CD4-positive, alpha-beta T cell treated with Interferon gamma for 1 hour (primary cell): ENCODE data around the gene CFAP61.
A peak's percentile ranks its signal among the peaks of the same experiment; 100 is the strongest.
"Not testable (repeated sequence)": the region's sequence is repeated elsewhere in the genome, so short reads cannot be mapped to it uniquely, and the experiment has no call there.

Source experiments
- DNase-seq: peaks from one replicate; pipeline ENCODE4 v3.0.0-alpha.2; 2020

The CFAP61 gene, protein sequence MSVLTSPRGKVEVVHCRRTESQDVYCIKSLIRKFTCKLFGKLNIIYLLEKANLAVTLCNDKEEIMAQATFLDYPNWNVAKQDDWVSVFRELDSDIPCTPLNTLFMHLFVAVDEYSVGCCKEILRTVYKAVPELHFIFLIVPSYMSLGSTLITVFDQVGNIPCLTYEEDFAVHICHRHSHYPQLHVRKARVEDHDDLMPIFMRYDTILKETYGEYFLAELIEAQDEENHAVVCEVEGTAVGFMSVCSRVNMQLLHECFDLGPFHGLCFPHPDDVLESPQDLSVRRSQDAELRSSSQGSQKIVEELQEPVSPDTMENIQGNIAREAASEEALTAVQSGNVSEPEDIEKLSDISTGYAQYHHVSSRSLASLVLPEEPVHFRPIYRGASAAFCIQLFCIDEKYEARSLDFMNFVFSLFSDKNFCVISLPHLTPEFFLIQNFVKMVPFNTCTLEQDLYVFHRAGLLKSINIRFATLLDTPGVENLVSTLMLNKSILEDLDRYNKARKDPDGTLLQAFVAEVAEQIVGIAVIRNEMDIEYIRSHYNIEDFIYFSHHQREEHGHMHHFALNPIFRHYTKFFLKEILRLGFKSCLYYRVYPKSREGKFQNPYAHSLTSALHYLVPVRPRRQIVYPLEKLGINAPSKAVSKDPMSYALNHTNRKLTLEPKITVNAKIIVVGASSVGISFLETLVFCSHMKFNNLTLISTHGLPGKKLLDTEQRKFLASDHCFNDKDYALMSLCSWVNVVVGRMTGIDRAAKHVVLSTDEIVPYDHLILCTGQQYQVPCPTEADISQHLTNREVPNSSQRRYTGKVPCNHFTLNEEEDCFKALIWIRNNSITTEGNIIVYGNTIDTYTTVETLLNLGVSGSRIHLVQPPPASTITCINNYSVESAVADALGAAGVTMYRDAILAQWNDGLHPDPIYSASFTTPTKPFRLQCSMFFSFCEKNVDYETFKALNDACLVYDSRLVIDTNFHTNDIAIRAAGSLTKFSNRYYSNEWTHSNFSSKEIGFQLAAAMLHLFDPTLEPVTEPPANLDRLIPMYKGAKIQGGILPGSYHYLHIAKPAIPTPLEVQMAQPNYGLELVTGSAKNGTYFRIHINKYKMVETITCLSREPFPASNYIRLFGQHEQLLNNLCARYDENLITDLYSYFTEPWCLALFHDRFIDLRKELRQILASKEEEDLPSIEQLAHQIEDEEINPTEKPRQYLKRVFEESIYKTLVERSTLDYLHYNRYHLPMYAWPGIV

DNA sequence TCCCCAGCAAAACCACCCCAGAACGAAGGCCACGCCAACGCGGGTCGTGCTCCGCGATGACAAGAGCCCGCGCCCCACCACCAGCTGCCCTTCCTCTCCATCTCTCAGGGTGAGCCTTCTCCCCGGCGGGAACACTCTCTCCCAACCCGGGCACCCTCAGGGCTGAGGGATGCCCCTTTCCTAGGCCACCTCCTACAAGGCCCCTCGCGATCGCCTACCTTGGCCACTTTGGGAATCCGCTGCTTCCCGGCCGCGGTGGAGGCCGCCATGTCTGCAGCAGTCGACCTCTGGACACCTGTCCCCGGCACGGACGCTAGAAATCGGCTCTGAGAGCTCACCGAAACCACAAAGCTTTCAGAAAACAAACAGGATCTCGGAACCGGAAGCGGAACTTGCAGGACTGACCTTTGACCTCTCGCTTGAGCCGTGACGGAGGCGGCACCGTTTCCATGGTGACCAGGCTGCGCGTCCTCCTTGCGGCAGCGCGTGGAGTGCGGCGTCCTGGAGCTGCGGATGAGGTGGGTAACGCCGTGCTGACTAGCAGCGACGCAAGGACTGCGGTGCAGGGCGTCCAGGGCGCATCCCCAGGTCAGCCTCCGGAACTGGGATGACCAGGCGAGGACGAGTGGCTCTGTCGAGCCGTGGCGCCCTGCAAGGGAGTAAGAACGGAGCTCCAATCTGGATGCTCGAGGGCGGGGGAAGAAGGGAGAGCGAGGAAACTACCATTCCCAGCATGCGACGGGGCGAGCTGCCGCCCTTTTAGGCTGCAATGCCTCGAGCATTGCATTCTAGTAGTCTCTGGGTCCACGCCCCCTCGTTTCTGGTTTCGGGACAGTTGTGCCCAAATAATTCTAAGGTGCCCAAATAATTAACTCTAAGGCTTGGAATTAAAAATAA lies at the start of gene CFAP61, which contains the start of gene CRNKL1:
TSS of gene CFAP61 (plus strand) at position 459 of the 897 bp plus-strand sequence. CDS start 4,122 bp downstream, outside the sequence.
TSS of gene CRNKL1 (minus strand) at position 393 of the 897 bp plus-strand sequence. CDS start at position 269, 124 bp downstream.
- DNase-seq: peak; percentile 96

DNA sequence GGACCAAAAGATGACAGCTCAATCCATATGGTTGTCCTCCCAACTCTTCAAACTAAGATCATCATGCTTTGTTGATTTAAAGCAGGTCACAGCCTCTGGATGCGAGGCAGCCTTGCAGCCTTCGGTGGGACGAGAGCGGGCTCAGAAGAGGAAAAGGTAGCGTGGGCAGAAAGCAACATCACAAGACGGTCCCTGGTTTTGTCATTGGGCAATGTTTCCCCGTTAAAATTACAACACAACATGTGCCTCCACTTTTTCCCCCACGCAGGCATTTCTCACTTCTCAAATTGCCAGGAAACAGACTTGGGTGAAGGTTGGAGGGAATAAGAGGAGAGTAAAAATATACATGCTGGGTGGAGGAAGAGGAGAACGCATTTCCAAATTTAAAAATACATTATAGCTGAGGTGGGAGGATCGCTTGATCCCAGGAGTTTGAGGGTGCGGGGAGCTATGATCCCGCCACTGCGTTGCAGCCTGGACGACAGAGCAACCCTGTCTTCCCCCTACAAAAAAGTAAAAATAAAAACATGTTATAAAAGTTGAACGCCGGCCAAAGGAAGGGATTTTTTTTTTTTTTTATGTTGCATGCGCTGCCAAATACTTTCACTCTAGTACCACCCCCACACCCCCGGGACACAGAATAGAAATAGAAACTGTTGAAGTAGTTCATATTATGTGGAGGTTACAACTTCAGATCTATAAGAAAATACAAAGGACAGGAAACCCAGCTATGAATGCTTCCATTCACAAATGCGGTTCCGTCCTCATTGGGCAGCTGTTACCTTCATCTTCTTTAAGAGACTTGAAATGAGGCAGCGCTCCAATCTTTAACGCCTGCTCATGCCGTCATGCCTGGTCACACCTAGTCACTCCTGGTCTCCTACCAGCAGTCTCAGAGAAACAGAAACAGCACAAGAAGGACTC lies 49.0 kb upstream of the CFAP61 start:
- peak; percentile 8 for DNase-seq

DNA sequence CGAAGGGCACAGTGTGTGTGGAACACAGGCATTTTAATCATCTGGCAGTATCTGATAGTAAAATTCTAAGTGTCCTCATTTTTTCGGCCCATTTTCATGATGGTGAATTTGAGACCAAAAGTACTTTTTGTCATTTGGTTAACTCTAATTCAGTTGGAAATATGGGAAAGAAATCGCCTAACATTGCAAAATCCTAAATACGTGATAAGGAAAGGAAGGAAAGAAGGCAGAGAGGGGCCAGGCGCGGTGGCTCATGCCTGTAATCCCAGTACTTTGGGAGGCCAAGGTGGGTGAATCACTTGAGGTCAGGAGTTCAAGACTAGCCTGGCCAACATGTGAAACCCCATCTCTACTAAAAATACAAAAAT lies 48.4 kb upstream of the CFAP61 start:
- not testable (repeated sequence) for DNase-seq

DNA sequence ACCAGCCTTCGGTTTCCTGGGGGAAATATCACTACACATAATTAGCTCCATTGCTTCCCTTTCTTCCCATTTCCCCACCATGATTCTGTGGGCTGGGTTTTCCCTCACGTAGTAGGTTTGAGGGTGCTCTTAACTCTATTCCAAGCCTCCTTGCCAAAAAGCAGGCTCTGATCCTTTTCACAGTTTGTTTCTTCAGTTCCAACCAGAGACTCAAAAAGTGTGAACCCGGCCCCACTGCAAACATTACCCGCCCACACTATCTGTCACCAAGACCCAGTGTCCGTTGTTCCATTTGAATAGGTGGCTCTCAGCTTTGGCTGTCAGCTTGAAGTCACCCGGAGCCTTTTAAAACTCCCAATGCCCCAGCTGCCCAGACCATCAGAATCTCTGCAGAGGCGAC lies 47.0 kb upstream of the CFAP61 start:
- DNase-seq: no peak

DNA sequence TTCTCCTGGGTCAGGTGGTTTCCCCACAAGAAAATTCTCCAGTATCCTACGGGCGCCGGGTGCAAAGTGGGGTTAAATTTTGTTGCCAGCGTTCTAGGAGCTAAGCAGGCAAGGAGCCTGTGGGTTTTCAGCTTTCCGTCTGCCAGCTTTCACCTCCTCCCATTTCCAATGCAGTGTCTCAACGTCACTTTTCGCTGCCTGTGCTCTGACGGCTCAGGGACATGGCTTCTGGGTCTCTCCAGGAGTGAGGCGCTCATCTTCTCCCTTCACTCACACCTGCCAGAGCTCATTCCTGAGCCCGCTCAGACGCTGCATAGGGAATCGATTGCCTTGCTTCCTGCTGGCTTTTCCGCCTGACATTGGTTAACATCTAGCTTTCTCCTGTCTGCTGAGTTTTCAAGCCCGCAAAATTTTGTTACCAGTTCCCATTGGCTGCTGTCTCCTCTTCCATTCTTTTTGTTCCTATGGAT lies 42.5 kb upstream of the CFAP61 start:
- DNase-seq: no peak

DNA sequence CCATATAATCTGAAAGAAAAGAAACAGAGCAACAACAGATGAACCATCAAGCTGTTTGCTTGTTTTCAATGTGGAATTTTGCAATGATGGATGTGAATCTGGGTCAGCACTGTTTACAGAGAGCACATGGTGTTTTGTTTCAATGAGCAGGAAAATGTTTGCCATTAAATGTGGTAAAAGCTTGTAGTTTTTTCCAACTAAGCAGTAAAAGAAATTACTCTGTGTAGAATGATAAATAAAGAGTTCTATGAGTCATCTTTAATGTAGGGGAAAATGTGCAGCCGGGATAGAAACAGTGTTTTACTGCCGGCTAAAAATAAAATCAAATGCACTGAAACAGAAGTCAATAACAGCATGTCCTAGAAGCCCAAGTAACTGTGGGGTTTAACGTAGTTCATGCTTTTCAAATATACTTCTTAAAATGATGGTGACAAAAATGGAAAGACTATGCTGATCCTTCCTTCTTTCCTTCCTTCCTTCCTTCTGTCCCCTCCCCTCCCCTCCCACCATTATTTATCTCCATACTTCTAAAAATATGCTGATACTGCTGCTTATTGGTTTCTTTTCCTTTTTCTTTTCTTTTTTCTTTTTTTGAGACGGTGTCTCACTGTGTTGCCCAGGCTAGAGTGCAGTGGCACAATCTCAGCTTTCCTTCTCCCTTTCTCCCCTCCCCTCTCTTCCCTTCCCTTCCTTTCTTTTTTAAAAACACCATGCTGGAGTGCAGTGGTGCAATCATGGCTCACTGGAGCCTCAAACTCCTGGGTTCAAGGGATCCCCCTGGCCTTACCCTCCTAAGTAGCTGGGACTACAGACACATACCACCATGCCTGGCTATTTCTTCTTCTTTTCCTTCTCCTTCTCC lies 41.5 kb upstream of the CFAP61 start:
- DNase-seq: no peak

DNA sequence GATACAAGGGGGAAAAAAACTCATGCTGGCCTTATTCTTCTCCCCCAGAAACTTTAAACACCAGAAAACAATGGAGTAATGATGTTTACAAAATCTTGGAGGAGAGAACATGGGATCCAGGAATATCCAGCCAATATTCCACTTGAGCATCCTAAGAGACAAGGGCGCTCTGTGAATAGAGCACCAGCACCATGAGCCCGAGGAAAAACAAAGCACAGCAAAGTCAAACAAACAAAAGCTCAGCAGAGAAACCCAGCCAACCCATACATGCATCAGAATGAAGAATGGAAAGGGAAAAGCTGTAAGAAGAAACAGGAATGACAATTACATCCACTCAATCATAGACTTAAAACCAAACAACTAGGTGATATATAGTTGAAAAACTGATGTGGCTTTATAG lies 39.8 kb upstream of the CFAP61 start:
- no peak for DNase-seq

DNA sequence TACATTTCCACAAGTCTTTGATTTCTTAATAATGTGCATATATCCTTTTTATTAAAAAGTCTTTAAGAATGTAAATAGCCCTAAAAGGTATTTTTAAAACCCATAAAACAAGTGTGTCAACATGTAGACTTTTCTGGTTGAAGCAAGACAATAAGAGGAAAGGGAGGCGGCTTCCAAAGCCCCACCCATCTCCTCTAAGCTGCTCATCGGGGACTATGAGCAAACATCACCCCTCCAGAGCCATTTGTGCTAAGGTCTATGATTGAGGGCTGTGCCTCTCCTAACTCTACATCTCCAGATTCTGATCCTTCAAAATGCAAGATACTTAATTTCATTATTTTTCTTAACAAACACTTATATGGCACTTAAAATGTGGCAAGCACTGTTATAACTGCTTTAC lies 37.7 kb upstream of the CFAP61 start:
- no peak for DNase-seq

DNA sequence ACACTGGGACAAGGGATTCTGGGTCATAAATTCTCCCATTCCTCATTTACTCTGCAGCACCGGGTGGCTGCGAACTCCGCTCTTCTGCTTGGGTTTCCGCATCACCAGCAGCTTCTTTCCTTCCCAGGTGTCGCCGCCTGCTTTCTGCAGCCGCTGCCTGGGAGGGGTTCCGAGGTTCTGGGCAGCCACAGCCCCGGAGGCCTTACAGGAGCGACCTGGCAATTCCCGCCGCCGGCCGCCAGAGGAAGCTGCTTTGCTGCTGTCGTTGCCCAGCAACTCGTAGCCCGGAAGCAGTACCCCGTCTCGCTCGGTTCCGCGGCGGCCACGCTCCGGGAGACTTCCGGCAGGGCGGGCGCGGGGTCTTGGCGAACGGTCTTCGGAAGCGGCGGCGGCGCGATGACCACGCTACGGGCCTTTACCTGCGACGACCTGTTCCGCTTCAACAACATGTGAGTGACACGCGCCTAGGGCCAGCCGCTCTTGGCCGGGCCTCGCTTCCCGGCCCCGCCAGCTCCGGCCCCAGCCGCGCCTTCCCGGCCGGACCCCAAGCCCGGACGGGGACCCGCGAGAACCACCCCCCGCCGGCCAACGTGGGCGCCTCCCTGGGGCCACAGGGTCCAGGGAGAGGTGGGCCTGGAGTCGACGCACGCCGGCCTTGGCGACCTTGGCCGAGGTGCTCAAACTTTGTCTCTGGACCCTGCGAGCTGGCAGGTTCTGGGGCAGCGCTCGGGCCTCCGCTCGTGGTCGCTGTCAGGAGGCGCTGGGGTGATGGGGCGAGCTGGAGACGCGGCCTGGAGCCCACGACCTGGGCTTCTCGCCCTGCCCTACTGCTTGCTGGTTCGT lies 35.1 kb upstream of the CFAP61 start, which contains the start of gene NAA20:
TSS of gene NAA20 (plus strand) at position 362 of the 843 bp plus-strand sequence. CDS start at position 397, 35 bp downstream.
- peak; percentile 89 for DNase-seq

DNA sequence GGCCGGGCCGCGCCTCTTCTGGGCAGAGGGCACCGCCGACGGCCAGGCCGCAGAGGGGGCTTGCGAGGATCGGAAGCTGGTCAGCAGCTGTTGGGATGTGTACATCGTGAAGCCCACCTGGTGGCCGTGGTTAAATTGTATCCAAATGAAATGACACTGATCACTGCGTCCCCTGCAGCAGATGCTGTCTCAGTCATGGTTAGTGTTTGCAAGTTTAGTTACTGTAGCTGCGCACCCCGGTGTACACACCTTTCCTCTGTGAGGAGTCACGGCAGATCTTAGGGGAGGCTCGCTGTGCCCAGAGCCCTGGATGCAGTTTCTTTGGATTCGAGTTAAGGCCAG lies 34.5 kb upstream of the CFAP61 start:
- no peak for DNase-seq

DNA sequence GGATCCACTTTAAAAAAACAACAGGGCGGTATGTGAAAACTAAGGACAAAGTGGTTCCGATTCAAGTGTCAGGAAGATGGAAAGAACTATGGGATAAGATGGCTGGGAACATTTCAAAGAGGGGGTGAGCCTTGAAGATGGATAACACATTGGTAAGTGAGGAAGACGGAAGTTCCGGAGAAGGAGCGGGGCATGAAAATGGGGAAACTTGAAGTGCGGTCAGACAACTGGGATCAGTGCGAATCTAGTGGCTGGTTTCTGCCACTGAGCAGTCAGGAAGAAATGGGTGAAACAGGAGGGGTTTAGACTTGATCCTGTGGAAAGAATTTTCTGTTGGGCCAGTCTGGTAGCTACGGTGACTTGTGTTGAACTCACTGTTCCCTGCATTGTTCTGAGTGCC lies 34.0 kb upstream of the CFAP61 start:
- DNase-seq: no peak

DNA sequence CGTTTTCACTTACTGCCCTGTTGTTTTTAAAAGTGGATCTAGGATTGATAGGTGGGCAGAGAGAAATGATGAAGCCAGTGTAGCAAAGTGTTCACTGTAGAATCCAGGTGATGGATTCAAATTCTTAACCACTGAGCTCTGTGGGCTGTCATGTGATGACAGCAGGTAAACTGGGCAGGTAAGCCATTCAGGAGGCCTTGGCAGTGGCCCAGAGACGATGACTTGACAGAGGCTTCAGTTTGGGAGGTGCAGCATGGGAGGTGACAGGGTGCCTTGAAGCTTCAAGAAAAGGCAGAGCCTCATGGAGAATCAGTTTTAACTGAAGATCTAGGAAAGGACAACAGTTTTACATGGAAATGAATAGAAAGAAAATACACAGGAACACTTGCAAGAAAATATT lies 33.2 kb upstream of the CFAP61 start:
- no peak for DNase-seq

DNA sequence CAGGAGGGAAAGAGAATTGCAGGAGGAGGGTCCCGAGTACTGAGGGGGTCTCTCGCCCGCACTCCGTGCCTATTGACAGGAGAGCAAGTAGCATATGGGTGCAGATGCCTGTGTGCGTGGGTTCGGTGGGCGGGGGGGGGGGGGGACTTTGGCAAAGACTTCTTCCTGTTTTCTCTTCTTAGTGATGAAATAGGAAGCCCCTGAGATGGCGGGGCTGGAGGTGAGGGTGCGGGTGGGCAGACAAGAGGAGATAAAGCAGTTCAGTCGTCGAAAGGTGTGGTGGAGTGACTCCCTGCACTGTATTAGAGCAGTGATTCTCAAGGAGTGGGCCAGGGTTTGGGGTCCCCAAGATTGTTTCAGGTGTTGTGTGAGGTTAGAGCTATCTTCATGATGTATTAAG lies 31.4 kb upstream of the CFAP61 start:
- no peak for DNase-seq

DNA sequence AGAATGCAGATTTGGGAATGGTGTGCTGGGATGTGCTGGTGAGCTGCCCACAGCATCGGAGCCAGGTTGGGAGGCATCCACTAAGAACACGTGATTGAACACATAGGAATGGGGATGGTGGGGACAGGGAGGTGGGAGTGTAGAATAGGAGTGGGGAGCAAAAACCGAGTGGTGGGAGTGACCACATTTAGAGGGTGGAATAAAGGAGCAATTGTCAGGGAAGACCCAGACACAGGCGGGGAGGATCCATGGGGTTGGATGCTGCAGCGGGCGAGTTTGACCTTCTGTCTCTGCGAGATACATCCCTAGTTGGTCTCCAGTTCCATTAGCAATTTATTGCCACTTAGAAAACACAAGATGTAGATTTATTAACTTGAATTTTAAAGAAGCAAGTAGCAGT lies 30.5 kb upstream of the CFAP61 start:
- no peak for DNase-seq

DNA sequence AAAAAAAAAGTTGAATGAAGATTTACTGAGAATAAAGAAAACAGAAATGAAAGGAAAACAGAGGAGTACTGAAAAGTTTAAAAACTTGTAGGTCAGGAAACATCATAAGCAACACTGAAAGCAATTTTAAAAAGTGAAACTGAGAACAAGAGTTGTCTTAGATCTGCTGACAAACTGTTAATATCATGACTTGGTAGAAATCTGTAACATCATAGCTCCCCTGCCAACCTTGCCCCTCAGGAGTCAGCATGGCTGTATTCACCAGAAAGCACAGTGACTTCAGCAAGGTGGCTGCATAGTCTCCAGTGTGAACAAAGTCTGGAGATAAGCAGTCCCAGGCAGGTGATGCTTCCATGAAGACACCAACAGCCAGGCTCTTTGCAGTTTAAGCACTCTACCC lies 29.8 kb upstream of the CFAP61 start:
- DNase-seq: no peak

DNA sequence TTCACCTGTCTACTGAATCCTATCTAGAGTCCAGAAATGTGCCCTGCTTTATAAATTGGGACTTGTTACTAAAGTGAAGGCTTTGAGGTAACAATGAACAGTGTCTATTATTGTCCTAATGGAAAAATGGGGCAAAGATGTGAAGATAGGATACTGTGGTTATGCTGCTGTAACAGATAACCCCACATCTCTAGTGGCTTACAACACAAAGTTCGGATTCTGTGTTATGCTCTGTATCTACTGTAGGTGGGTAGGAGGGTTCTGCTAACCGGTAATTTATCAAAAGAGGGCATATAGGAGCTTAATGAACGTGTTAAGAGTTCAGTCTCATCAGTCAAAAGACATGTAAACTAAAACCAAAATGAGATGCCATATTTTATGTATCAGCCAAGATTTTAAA lies 28.9 kb upstream of the CFAP61 start:
- no peak for DNase-seq

DNA sequence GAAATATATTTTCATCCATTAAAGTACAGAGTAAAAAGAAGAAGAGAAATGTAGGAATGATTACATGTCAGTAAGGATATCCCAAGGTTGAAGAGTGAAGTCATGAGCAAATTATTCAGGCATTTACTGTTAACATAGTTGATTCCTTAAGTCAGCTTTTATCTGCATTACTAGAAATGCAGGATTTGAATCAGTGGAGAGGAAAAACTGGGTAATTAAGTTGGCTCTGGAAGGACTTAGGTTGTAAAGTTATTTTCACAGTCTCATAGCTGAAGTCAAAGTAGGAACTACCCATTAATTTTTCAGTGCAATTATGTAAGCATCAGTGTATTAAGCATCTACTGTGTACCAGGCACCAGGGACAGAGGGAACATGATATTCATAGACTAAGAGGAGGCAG lies 27.4 kb upstream of the CFAP61 start:
- no peak for DNase-seq

DNA sequence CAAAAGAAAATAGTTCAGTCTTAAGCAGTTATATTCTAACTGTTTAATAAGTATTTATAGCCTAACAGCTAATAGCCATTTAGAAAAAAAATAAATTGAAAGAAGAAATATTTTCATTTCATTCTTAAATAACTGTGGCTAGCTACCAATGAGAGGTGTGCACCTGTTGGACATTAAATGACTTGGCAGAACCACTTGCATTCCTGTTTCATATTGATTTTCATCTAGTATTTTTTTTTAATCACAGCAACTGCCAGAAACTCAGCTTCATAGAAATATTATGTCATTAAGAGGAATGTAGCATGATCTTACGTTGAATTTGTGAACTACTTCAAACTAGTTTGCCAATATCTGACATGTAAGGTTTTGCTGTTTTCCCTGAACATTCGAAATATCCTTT lies 25.0 kb upstream of the CFAP61 start:
- DNase-seq: no peak

DNA sequence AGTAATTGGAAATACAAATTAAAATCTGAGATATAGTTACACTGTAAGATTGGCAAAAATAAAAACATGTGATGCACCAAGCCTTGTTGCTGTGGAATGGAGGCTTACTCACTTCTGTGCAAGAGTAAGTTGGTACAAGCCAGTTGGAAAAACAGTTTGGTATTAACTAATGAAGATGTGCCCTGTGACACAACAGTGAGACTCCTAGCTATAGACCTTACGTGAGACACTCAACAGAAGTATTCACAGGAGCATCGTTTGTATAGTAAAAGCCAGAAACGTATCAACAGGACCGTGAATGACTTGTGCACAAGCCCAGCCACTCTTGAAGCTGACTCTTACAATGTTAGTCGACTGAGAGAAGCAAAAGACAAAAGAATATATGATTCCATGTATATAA lies 20.5 kb upstream of the CFAP61 start:
- no peak for DNase-seq
